ENCODE data around the gene DUS3L.

DNA sequence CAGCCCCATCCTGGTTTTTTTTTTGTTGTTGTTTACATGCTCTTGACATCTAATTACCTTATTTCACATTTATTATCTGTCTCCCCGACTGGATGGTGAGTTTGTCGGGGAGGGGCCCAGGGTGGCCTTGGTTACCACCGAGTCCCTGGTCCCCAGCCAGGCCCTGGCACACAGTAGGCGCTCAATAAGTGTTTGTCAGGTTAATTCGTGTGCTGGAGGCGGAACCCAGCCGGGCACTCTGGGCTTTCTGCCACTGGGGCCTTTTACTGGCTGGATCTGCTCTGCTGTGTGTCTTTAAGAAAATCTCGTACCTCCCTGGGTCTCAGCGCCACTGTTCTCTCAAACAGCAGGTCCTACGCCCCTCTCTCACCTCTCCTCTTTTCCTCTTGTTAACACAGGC, 18.5 kb upstream of the DUS3L start:
- no peak for TF ChIP-seq NFIC (IDR thresholded peaks at IDR 0.05)
- TF ChIP-seq, protein P1, sequence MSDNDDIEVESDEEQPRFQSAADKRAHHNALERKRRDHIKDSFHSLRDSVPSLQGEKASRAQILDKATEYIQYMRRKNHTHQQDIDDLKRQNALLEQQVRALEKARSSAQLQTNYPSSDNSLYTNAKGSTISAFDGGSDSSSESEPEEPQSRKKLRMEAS (IDR thresholded peaks at IDR 0.05) = no peak
- no peak for TF ChIP-seq RAD21 (IDR thresholded peaks at IDR 0.05; ENCODE audit: low read depth)
- TF ChIP-seq, protein P2, sequence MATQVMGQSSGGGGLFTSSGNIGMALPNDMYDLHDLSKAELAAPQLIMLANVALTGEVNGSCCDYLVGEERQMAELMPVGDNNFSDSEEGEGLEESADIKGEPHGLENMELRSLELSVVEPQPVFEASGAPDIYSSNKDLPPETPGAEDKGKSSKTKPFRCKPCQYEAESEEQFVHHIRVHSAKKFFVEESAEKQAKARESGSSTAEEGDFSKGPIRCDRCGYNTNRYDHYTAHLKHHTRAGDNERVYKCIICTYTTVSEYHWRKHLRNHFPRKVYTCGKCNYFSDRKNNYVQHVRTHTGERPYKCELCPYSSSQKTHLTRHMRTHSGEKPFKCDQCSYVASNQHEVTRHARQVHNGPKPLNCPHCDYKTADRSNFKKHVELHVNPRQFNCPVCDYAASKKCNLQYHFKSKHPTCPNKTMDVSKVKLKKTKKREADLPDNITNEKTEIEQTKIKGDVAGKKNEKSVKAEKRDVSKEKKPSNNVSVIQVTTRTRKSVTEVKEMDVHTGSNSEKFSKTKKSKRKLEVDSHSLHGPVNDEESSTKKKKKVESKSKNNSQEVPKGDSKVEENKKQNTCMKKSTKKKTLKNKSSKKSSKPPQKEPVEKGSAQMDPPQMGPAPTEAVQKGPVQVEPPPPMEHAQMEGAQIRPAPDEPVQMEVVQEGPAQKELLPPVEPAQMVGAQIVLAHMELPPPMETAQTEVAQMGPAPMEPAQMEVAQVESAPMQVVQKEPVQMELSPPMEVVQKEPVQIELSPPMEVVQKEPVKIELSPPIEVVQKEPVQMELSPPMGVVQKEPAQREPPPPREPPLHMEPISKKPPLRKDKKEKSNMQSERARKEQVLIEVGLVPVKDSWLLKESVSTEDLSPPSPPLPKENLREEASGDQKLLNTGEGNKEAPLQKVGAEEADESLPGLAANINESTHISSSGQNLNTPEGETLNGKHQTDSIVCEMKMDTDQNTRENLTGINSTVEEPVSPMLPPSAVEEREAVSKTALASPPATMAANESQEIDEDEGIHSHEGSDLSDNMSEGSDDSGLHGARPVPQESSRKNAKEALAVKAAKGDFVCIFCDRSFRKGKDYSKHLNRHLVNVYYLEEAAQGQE (IDR thresholded peaks at IDR 0.05; ENCODE audit: low read depth) = no peak
- no peak for TF ChIP-seq CREB1 (IDR thresholded peaks at IDR 0.05; ENCODE audit: low read depth)
- no peak for TF ChIP-seq TEAD4 (IDR thresholded peaks at IDR 0.05)
- TF ChIP-seq EGR1 (IDR thresholded peaks at IDR 0.05) = no peak

Data from Ishikawa (cell line).